ENCODE data around the gene PI4KA.
"Not testable (repeated sequence)": the region's sequence is repeated elsewhere in the genome, so short reads cannot be mapped to it uniquely, and the experiment has no call there.

PI4KA gene

DNA sequence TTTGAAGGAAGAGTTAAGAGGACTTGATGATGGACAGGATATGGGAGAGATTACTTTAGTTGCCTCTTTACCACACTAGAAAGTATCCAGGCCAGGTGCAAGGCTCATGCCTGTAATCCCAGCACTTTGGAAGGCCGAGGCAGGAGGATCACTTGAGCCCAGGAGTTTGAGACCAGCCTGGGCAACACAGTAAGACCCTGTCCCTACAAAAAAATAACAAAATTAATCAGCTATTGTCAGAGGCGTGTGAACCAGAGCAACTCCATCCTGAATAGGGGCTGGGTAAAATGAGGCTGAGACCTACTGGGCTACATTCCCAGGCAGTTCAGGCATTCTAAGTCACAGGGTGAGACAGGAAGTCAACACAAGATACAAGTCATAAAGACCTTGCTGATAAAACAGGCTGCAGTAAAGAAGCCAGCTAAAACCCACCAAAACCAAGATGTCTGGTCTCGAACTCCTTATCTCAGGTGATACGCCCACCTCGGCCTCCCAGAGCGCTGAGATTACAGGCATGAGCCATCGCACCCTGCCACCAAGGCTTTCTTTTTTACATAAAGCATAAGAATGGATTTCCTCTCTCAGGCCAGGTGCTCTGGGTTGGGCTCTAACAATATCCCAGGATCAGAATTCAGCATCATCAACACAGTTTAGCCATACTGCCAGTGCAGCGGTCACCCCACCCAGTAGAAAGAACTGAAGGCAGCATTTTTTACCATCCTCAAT lies 17.8 kb downstream of the PI4KA start:
- ChIA-PET CTCF (no interaction called here), POLR2A (no interaction called here)
- TF ChIP-seq, protein P1, sequence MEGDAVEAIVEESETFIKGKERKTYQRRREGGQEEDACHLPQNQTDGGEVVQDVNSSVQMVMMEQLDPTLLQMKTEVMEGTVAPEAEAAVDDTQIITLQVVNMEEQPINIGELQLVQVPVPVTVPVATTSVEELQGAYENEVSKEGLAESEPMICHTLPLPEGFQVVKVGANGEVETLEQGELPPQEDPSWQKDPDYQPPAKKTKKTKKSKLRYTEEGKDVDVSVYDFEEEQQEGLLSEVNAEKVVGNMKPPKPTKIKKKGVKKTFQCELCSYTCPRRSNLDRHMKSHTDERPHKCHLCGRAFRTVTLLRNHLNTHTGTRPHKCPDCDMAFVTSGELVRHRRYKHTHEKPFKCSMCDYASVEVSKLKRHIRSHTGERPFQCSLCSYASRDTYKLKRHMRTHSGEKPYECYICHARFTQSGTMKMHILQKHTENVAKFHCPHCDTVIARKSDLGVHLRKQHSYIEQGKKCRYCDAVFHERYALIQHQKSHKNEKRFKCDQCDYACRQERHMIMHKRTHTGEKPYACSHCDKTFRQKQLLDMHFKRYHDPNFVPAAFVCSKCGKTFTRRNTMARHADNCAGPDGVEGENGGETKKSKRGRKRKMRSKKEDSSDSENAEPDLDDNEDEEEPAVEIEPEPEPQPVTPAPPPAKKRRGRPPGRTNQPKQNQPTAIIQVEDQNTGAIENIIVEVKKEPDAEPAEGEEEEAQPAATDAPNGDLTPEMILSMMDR (IDR thresholded peaks at IDR 0.05; ENCODE audit: insufficient read depth, low read length, missing control alignments) = no peak
- DNase-seq (ENCODE audit: low read depth, low spot score) = no peak
- H3K4me3 ChIP-seq (ENCODE audit: low read depth, low read length) = no peak overlapping the region

DNA sequence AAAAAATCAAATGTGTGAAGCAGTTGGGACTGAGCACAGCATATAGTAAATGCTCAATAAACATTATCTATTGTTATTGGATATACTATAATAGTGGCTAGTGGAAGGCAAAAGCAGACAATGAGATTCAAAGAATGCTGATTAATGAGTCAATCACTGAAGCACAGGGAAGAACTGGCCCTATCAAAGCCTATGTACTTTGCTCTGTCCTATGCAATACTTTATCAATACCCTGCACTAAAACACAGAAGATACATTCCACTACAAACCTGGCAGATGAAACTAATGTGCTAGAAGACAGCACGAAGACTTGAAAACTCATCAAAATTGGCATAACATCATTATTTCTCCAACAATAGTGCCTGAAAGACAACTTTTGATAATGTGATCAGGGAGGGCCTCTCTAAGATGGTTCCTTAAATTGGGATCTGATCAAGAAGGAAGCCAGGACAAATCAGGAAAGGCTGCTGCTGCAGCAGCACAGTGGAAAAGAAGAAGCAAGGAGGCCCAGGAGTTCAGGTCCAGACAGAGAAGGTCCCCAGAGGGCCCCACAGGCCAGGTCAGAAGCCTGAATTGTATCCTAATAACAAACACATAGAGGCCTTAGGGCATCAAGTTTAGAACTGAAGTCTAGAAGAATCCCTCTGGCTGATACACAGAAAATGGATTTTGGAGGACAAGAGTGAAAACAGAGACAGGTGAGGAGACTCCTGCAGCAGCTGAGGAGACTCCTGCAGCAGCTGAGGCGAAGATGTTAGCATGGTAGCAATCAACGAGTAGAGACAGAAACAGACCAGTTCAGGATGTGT lies 18.6 kb downstream of the PI4KA start:
- CTCF ChIA-PET = no interaction called here
- POLR2A ChIA-PET = interaction anchor here (0.7 kb wide), 1 partner anchor 38 kb away, joined by 3 read pairs; no protein-coding TSS in a partner anchor
- DNase-seq (ENCODE audit: low read depth, low spot score) = no peak
- H3K4me3 ChIP-seq (ENCODE audit: low read depth, low read length) = no peak overlapping the region
- TF ChIP-seq, protein P1 (IDR thresholded peaks at IDR 0.05; ENCODE audit: insufficient read depth, low read length, missing control alignments) = no peak

DNA sequence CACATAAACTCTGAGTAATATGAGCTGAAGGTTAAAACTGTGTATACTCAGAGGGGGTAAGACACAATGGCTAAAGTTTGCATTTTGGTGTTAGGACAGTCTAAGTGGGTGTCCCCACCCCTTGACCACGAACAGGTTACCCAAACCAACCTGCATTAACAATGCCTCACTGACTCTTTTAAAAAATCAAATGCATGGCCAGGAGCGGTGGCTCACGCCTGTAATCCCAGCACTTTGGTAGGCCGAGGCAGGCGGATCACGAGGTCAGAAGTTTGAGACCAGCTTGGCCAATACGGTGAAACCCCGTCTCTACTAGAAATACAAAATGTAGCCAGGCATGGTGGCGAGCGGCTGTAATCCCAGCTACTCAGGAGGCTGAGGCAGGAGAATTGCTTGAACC lies 19.3 kb downstream of the PI4KA start:
- not testable (repeated sequence) for H3K4me3 ChIP-seq (ENCODE audit: low read depth, low read length); DNase-seq (ENCODE audit: low read depth, low spot score)
- ChIA-PET POLR2A (interaction anchor here (0.7 kb wide), 1 partner anchor 39 kb away, joined by 3 read pairs; no protein-coding TSS in a partner anchor), CTCF (interaction anchor here (1.5 kb wide), 1 partner anchor 56 kb away, joined by 3 read pairs; no protein-coding TSS in a partner anchor)

DNA sequence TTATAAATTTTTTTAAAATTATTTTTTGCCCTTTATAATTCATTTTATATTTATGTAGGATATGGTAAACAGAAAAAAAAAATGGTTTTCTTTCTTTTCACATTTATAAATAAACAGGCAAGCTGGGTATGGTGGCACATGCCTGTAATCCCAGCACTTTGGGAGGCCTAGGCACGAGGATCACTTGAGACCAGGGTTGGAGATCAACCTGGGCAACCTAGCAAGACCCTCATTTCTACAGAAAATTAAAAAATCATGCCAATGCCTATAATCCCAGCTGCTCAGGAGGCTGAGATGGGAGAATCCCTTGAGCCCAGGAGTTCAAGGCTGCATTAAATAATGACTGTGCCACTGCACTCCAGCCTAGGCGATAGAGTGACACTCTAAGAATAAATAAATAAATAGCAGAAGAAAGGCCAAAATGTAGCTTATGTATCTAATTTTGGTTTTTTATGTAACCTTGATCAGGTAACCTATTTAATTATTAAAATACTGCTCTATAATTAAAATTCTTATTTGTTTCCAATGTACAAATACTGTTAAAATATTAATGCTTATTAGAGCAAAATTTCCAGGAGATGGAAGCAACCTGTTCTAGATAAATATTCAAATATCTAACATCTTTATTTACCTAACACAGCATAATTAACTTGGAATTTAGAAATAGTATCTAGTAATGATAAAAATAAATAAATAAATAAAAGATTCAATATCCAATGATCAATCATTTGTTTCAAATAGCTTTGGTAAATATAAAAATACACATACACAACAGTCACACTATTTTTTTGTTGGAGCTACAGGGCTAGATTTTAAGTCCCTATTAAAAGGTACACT lies 21.4 kb downstream of the PI4KA start:
- H3K4me3 ChIP-seq (ENCODE audit: low read depth, low read length) = no peak overlapping the region
- TF ChIP-seq, protein P1 (IDR thresholded peaks at IDR 0.05; ENCODE audit: insufficient read depth, low read length, missing control alignments) = no peak
- no peak for DNase-seq (ENCODE audit: low read depth, low spot score)
- ChIA-PET CTCF (interaction anchor here (0.8 to 1.0 kb wide), 2 partner anchors 44 to 49 kb away, joined by 3 read pairs; no protein-coding TSS in a partner anchor), POLR2A (no interaction called here)

DNA sequence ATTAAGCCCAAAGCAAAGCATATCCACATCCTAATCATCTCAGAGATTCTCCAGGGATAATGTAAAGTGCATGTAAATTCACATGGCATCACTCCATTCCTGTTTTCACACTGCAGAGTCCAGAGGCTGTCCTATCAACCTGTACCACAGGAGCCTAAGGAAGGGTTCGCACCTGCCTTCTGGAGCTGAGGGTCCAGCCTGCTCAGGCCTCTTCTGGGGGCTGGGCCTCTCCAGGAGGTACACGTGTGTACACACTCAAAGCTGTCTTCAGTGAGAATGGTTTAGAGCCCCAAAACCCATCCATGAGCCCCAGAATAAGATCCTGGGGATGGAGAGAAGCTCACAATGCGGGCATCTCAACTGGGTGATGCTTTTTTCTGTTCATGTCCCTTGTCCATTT lies 23.9 kb downstream of the PI4KA start:
- no peak overlapping the region for H3K4me3 ChIP-seq (ENCODE audit: low read depth, low read length)
- TF ChIP-seq, protein P1 (IDR thresholded peaks at IDR 0.05; ENCODE audit: insufficient read depth, low read length, missing control alignments) = no peak
- ChIA-PET CTCF (interaction anchor here (1.3 to 1.6 kb wide), 2 partner anchors 11 to 51 kb away, joined by 5 to 6 read pairs; no protein-coding TSS in a partner anchor), POLR2A (no interaction called here)
- no peak for DNase-seq (ENCODE audit: low read depth, low spot score)

DNA sequence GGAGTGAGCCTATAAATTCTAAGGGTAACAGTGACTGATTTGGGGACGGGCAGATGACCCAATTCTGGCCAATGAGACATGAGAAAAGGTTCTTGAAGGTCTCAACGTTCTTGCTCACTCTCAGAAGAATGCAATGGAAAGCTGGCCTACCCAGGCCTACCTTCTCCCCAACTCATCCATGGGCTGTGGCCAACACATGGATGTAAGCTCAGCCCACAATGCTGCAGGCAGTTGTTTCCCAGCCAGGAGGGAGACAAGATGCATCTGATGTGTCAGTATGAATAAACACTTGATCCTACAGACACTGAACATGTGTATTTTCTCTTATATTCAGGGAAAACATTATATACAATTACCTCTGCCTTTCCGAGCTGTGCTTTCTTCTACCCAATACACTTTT lies 24.4 kb downstream of the PI4KA start:
- CTCF ChIA-PET = interaction anchor here (1.3 to 1.6 kb wide), 2 partner anchors 10 to 50 kb away, joined by 5 to 6 read pairs; no protein-coding TSS in a partner anchor
- POLR2A ChIA-PET = no interaction called here
- no peak for DNase-seq (ENCODE audit: low read depth, low spot score)

More for the DNA sequence above, 24.4 kb downstream of the PI4KA start:
- TF ChIP-seq, protein P1 (IDR thresholded peaks at IDR 0.05; ENCODE audit: insufficient read depth, low read length, missing control alignments) = no peak
- no peak overlapping the region for H3K4me3 ChIP-seq (ENCODE audit: low read depth, low read length)
